Fibroblast of lung (primary cell): ENCODE measurements around the gene ZBTB8A. TPM values are rescaled to one million over a fixed set of nuclear protein-coding genes. Genes with fewer than 3 reads are reported as not detected.

Experiments used
- DNase-seq, 2 donors: peaks; one replicate each; pipeline versions ENCODE4 v3.0.0 to v3.0.0-alpha.2; 2010; ENCODE audit warnings: low read depth in 2 of 2
- H2AFZ ChIP-seq: 2 replicates; pipeline ENCODE4 v1.5.1; 2012; ENCODE audit warnings: low read length, control low read depth, inconsistent platforms
- H3K27ac ChIP-seq: 2 replicates; pipeline ENCODE4 v1.5.1; 2011; ENCODE audit warnings: low read length, control low read depth; ENCODE audit not compliant: insufficient read depth
- H3K27me3 ChIP-seq: 2 replicates; pipeline ENCODE4 v1.5.1; 2011; ENCODE audit warnings: mild to moderate bottlenecking, low read length; ENCODE audit not compliant: control insufficient read depth, insufficient read depth
- H3K36me3 ChIP-seq: 2 replicates; pipeline ENCODE4 v1.5.1; 2011; ENCODE audit warnings: low read length; ENCODE audit not compliant: control insufficient read depth, insufficient read depth
- H3K4me1 ChIP-seq: 2 replicates; pipeline ENCODE4 v1.5.1; 2011; ENCODE audit warnings: low read length; ENCODE audit not compliant: control insufficient read depth, insufficient read depth; ENCODE audit errors: extremely low read depth
- H3K4me2 ChIP-seq: 2 replicates; pipeline ENCODE4 v1.5.1; 2011; ENCODE audit warnings: low read length, control low read depth; ENCODE audit not compliant: insufficient read depth; ENCODE audit errors: extremely low read depth
- H3K4me3 ChIP-seq, 4 experiments: fragments of 200-600 bp in 1 of 4; sonication (generic) in 1 of 4; replicated peaks in 1 of 4; 2 replicates each; pipeline ENCODE4 v1.5.1; 2011 to 2016; ENCODE audit warnings: low read length in 4 of 4, low read depth in 3 of 4, mild to moderate bottlenecking in 3 of 4, control low read depth in 2 of 4, inconsistent platforms in 1 of 4, mixed read lengths in 1 of 4; ENCODE audit not compliant: insufficient read depth in 1 of 4; ENCODE audit errors: control extremely low read depth in 1 of 4
- H3K79me2 ChIP-seq: 2 replicates; pipeline ENCODE4 v1.5.1; 2012; ENCODE audit warnings: mild to moderate bottlenecking, low read length, inconsistent platforms; ENCODE audit not compliant: control insufficient read depth, insufficient read depth
- H3K9ac ChIP-seq: 2 replicates; pipeline ENCODE4 v1.5.1; 2011; ENCODE audit warnings: mild to moderate bottlenecking, low read length, control low read depth; ENCODE audit not compliant: insufficient read depth
- H3K9me3 ChIP-seq: 2 replicates; pipeline ENCODE4 v1.5.1; 2012; ENCODE audit warnings: low read depth, low read length; ENCODE audit not compliant: control insufficient read depth, insufficient read depth
- H4K20me1 ChIP-seq: 2 replicates; pipeline ENCODE4 v1.5.1; 2011; ENCODE audit warnings: low read length; ENCODE audit not compliant: control insufficient read depth, insufficient read depth; ENCODE audit errors: extremely low read depth
- CTCF ChIP-seq, 2 donors: IDR thresholded peaks in 1 of 2; conservative IDR thresholded peaks in 1 of 2; 1 replicate in 1 of 2; 2 replicates in 1 of 2; pipeline ENCODE4 v1.5.1; 2011 to 2012; ENCODE audit warnings: low read length in 2 of 2, control low read depth in 1 of 2, inconsistent platforms in 1 of 2, low read depth in 1 of 2, mild to moderate bottlenecking in 1 of 2
- EZH2 ChIP-seq: IDR thresholded peaks from 2 replicates; pipeline ENCODE4 v1.5.1; 2012; ENCODE audit warnings: low read length, control low read depth, mild to moderate bottlenecking; ENCODE audit errors: missing control alignments
- polyA plus RNA-seq, 2 donors: library from polyadenylated mRNA; depleted of rRNA in 1 of 2; stranded (reverse) in 1 of 2; unstranded in 1 of 2; fragments of >200 nt; gene quantifications; 2 replicates each; pipeline ENCODE4 v1.2.1, GENCODE V29; 2011 to 2012; ENCODE audit warnings: missing spikeins in 1 of 2
- total RNA-seq: library from RNA; depleted of rRNA; stranded (reverse); fragments of >200 nt; gene quantifications from 2 replicates; pipeline ENCODE4 v1.2.1, GENCODE V29; 2014

Gene ZBTB8A
- total and polyA plus RNA-seq, 2 donors (not counting 1 experiment from before 2014, with no cell fraction given) = 5.9 to 6.9 TPM

GRCh38 chr1:32509939-32510338 lies 29.3 kb upstream of the ZBTB8A start:
- H3K36me3 ChIP-seq = no peaks in the 10 kb centered on the region
- no peak overlapping the region for H3K27ac ChIP-seq
- H3K4me3 ChIP-seq = no peak overlapping the region
- no peak overlapping the region for H3K9ac ChIP-seq
- no peak for TF ChIP-seq CTCF (conservative IDR thresholded peaks at IDR 0.05 in 1 of 2, IDR thresholded peaks at IDR 0.05 in 1 of 2; ENCODE audit: low read depth in 1 of 2, low read length in 2 of 2)
- TF ChIP-seq EZH2 = no peak
- H3K79me2 ChIP-seq = no peaks in the 10 kb centered on the region
- no peaks in the 10 kb centered on the region for H4K20me1 ChIP-seq
- H3K4me1 ChIP-seq = no peaks in the 10 kb centered on the region
- H3K27me3 ChIP-seq = no peaks in the 10 kb centered on the region
- no peak overlapping the region for H3K4me2 ChIP-seq
- DNase-seq = no peak
- no peak overlapping the region for H2AFZ ChIP-seq
- no peaks in the 10 kb centered on the region for H3K9me3 ChIP-seq

- Histone ChIP-seq H3K9me3 (no peaks in the 10 kb centered on the region), H2AFZ (no peak overlapping the region), H3K4me3 (no peak overlapping the region), H3K27me3 (no peaks in the 10 kb centered on the region), H3K4me2 (no peak overlapping the region), H3K36me3 (no peaks in the 10 kb centered on the region), H3K4me1 (no peaks in the 10 kb centered on the region), H3K9ac (no peak overlapping the region), H4K20me1 (no peaks in the 10 kb centered on the region), H3K79me2 (no peaks in the 10 kb centered on the region), H3K27ac (no peak overlapping the region)
- no peak for TF ChIP-seq EZH2
- no peak for TF ChIP-seq CTCF (conservative IDR thresholded peaks at IDR 0.05 in 1 of 2, IDR thresholded peaks at IDR 0.05 in 1 of 2; ENCODE audit: low read depth in 1 of 2, low read length in 2 of 2)
- no peak for DNase-seq
These were observed 22.8 kb upstream of the ZBTB8A start for GRCh38 chr1:32516402-32516801.

GRCh38 chr1:32518976-32519375 lies 20.3 kb upstream of the ZBTB8A start:
- Histone ChIP-seq H3K9me3 (no peaks in the 10 kb centered on the region), H3K79me2 (no peaks in the 10 kb centered on the region), H3K4me2 (no peak overlapping the region), H3K27me3 (no peaks in the 10 kb centered on the region), H4K20me1 (no peaks in the 10 kb centered on the region), H2AFZ (no peak overlapping the region), H3K4me3 (no peak overlapping the region), H3K4me1 (no peaks in the 10 kb centered on the region), H3K9ac (no peak overlapping the region), H3K27ac (no peak overlapping the region), H3K36me3 (no peaks in the 10 kb centered on the region)
- DNase-seq = no peak
- no peak for TF ChIP-seq EZH2
- no peak for TF ChIP-seq CTCF (conservative IDR thresholded peaks at IDR 0.05 in 1 of 2, IDR thresholded peaks at IDR 0.05 in 1 of 2; ENCODE audit: low read depth in 1 of 2, low read length in 2 of 2)
